ENCODE measurements around the gene GPR55.

DNA sequence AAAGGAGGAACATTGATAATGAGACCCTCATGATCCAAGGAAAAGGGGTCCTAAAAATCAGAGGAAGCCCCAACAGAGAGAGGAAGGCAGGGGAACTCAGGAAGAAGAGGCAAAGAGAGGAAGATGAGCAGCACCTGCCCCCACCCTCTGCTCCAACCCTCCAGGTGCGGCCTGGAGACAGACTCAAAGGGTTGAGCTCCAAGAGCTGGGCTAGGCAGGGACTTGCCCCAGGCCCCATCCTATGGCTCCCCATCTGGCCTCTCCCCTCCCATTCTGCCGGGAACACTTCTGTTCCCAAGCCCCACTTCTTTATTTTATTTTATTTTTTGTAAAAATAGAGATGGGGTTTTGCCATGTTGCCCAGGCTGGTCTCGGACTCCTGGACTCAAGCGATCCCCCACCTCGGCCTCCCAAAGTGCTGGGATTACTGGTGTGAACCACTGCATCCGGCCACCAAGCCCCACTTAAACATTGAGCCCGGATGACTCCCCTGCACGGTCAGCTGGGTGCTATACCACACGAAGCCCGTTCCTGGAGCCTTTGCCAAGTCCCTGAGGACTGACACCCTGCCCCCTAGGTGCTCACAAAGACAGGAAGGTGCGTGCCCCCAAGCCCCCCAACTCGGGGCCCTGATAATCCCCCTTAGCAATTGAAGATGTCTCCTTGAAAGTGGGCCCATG, 3.8 kb upstream of the GPR55 start:
- no peak for TF ChIP-seq POLR2AphosphoS5 (IDR thresholded peaks at IDR 0.05; ENCODE audit: low read depth)
- TF ChIP-seq, protein P1, sequence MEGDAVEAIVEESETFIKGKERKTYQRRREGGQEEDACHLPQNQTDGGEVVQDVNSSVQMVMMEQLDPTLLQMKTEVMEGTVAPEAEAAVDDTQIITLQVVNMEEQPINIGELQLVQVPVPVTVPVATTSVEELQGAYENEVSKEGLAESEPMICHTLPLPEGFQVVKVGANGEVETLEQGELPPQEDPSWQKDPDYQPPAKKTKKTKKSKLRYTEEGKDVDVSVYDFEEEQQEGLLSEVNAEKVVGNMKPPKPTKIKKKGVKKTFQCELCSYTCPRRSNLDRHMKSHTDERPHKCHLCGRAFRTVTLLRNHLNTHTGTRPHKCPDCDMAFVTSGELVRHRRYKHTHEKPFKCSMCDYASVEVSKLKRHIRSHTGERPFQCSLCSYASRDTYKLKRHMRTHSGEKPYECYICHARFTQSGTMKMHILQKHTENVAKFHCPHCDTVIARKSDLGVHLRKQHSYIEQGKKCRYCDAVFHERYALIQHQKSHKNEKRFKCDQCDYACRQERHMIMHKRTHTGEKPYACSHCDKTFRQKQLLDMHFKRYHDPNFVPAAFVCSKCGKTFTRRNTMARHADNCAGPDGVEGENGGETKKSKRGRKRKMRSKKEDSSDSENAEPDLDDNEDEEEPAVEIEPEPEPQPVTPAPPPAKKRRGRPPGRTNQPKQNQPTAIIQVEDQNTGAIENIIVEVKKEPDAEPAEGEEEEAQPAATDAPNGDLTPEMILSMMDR (IDR thresholded peaks at IDR 0.05; ENCODE audit: insufficient read depth, low read length), result no peak

Data from HL-60 (cell line).